Activated T-helper 9 cell treated with anti-CD3 and anti-CD28 coated beads, Interleukin-2, amount 50 U/mL, for 16 hours (primary cell): ENCODE measurements around the gene TTF2.

Source experiments
- DNase-seq: peaks from one replicate; pipeline ENCODE4 v3.0.0-alpha.2; 2020; ENCODE audit warnings: low read depth

Gene TTF2

DNA sequence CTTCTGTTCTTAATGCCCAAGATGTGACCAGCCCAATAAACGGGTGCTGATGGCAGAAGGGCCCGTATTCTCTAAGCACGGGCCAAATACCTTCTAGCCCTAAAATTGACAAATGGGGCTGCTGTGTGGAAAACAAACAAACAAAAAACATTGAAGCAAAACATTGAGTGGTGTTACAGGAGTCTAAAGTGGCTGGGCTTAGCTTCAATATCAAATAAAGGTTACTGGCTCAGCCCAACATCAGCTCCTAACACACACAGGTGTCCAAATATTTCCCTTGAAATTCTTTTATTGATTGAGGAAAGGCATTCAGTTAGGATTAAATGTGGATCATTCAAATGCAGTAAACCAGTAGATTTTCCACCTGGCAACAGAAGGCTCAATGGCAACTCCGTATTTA is 13.3 kb upstream of the TTF2 start:
- no peak for DNase-seq

- no peak for DNase-seq
Measured at GRCh38 chr1:117047271-117047670, 12.9 kb upstream of the TTF2 start.

DNA sequence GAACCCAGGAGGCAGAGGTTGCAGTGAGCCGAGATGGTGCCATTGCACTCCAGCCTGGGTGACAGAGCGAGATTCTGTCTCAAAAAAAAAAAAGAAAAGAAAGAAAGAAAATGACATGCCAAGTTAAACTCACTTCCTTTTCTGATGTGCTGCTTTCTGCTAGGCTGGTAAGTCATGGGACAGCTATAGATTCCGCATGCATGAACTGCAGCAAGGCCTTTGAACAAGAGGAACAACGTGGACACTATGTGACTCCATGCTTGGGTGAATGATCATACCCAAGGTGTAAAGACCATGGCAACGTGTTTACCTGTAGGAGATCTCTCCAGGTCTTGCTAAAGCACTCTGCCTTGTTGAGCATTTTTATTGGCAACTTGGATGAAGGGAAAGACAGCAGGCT is 10.3 kb upstream of the TTF2 start:
- no peak for DNase-seq

GRCh38 chr1:117051224-117052064 is 8.7 kb upstream of the TTF2 start:
- no peak for DNase-seq

- DNase-seq, result no peak
Measured at GRCh38 chr1:117054068-117054467, 6.1 kb upstream of the TTF2 start.

- DNase-seq, result no peak
Measured at GRCh38 chr1:117058810-117059209, 1.3 kb upstream of the TTF2 start.

DNA sequence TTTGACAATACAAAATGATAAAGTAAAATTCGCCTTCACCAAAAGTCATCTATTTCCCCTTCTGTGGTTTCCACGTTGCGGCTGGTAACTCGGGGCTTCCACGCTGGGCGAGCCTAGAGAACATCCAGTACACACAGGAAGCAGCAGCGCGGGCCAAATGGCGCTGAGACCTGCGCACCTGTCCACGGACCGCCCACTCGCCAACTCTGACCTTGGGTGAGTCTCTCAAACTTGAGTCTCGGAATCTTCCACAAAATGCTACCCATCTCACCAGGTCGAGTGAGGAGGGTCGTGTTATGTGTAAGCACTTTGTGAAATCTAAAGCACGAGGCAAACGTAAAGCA is 820 bp upstream of the TTF2 start:
- DNase-seq, result peak; percentile 55

- no peak for DNase-seq
Measured at GRCh38 chr1:117060441-117061317, 553 bp downstream of the TTF2 start.

- DNase-seq, result no peak
Measured at GRCh38 chr1:117061986-117062415, 1.9 kb downstream of the TTF2 start.

DNA sequence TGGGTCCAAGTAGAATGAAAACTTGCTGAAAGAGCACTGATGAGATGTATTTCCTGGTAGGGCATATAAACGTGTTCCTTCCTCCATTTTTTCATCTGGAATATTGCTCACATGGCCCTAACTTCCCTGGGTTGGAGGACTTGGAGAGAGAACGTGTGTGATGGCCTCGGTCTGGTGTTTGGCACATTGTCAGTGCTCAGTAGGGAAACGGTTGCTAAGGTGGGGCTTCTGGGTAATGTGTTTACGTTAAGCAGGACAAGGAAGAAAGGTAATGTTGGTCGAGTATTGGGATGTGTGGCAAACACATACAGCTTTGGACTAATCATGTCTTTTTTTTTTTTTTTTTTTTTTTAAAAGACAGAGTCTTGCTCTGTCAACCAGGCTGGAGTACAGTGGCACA is 6.2 kb downstream of the TTF2 start:
- no peak for DNase-seq

- no peak for DNase-seq
Measured at GRCh38 chr1:117067533-117068370, 7.6 kb downstream of the TTF2 start.

DNA sequence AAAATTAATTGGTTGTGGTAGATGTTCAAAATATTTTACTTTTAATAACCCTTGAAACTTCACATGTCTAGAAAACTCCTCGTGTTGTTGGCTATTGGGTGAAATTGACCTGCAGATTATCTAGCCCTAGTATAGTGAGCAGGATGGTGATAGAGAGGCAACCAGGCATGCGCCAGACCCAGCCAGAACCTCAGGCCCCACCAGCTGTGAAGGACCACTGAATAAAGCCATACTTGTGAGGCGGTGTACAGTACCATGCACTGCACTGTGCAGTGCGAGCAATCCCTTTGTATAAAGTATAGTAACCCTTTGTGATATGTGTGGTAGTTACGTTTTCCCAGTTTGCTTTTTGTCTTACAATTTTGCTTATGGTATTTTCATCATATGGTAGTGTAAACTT is 8.5 kb downstream of the TTF2 start:
- no peak for DNase-seq

DNA sequence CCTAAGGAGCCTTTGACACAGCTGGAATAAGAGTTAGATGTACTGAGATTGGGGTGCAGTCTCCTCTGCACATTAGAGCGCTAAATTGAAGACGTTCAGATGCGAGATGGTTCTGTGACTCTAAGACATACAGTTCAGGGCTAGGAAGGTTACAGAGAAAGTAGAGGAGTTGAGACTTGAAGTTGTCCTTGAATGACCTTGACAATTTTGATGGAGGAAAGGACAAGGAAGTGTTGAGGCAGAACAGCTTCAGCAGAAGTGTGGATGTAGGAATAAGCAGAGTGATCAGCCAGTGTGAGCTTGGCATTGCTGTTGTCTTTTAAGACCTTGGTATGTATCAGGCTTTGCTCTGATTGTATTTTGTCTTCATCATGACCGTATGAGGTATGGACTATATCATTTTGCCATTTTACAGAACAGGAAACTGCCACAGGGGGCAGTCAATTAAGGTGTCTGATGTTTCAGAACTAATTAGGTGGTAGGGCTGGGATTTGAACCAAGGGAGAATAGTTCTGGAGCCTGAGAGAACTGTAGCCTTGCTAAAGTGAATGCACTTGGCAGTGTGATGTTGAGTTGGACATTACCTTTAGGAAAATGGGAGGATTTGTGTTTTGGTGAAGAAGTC is 9.2 kb downstream of the TTF2 start:
- DNase-seq, result no peak

- no peak for DNase-seq
Measured at GRCh38 chr1:117070124-117070523, 10.0 kb downstream of the TTF2 start.

GRCh38 chr1:117076648-117077047 is 16.5 kb downstream of the TTF2 start:
- DNase-seq, result no peak

- peak; percentile 21 for DNase-seq
Measured at GRCh38 chr1:117077267-117077666, 17.1 kb downstream of the TTF2 start.

- no peak for DNase-seq
Measured at GRCh38 chr1:117079737-117080136, 19.6 kb downstream of the TTF2 start.

DNA sequence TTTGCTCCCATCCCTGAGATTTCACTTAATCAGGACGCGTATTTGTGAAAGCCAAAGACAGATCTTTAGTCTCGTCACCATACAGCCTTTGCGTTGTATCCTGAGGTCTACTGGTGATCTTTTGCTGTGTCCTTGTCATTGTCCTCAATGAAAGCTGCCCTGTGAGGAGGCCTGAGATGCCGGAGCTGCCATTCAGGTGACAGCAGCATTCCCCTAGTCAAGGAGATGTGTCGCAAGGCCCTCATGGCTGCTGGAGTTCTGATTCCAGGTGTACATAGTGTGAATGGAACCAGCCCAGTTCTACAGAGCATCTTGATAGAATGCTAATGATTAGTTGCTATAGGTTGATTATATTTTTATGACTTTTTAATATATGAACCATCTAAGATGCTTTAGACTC is 24.1 kb downstream of the TTF2 start:
- no peak for DNase-seq

DNA sequence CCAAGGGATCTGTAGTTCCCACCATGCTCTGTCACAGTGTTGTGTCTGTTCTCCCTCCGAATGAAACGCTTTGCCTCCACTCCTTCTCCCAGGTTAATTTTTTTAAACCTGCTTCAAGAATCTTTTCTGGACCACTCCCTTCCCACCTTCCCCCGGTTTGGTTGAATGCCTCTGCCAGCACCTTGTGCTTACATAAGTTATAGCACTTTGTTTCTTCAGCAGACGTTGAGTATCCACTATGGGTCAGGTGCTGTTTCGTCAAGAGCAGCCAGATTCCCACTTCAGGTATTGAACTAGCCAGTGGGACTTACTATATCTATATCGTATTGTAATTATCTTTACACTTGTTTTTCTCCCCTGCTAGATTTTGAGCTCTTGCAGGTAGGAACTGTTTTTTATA is 27.6 kb downstream of the TTF2 start:
- no peak for DNase-seq

- DNase-seq, result no peak
Measured at GRCh38 chr1:117089996-117090395, 29.9 kb downstream of the TTF2 start.

GRCh38 chr1:117092594-117092993 is 32.5 kb downstream of the TTF2 start:
- DNase-seq, result no peak

DNA sequence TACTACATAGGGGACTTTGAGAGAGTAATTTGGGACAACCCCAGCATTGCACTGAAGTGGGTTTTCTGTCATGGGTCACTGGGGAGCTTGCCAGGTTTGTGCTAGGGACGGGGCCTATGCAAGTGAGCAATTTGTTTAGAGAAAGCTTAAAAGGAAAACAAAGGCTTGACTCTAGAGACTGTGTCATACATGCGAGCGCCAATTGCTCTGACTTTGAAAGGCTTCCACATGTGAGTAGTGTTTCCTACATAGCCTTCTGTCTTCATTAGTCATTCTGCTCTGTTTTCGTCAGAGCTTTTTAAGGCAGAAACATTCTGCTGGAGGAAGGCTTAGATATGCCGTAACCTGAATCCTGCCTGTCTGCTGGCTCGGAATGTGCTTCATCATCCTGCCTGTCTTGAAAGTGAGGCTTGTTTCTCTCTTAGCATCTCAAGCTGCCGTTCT is 33.0 kb downstream of the TTF2 start:
- no peak for DNase-seq
